NCI-H524 (cell line): Measurements from ENCODE around the gene ZBTB20.
"Not testable (repeated sequence)": the region's sequence is repeated elsewhere in the genome, so short reads cannot be mapped to it uniquely, and the experiment has no call there.

ENCODE experiments used
- DNase-seq, 2 experiments: peaks; one replicate each; lab custom pipeline; 2025; lab: John Stamatoyannopoulos, UW

Gene ZBTB20

DNA sequence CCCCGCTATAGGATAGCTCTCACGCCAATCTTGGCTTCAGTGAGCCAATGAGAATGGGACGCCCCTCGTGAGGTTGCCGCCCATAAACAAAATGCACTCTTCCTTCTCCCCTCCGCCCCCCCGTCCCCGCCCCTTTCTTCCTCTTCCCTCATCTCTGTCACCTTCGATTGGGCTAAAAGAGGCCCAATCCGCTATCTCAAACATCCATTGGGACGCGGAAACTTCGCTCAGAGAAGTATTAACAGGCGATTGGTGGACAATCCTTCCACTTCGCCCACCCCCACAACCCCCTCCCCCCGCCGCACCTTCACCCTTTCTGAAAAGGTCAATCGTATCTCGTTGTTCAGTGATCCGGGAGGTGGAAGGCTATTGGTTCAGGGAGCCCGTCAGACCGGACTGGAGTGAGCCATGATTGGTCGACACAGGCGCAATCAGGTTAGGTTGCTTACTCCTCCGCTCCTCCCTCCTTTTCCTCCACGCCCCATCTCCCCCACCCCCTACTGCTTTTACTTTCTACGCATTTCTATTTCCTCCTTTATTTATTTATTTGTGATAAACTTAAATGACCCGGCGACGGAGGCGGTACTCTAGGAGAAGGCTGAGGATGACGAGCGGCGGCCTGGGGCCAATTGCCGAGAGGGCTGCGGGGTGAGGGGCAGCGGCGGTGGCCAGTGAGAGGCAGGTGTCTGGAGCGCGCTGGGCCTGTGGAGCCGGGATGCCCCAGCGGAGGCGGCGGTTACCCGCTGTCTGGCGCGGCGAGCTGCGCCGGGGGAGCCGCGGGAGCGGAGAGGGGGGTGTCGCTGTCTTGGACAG is 447 bp upstream of the ZBTB20 start:
- DNase-seq = peak; percentile 100

DNA sequence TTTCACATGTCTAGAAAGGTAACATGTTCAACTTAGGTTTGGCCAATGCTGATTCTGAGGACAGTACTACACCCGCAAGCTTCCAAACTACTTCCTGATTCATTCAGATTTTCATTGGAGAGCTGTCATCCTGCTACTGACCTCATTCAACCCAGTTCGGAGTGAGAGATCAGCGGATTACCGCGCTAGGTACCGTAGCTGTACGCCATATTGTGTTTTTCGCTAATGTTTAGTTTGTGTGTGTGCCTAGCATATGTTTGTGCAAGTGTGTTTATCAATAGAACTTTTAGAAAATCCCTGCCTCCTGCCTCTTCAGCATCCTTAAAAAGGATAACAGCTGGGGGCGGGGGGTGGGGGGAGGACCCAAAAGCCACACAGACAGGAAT is 1.1 kb downstream of the ZBTB20 start:
- peak; percentile 74 to 84 for DNase-seq

DNA sequence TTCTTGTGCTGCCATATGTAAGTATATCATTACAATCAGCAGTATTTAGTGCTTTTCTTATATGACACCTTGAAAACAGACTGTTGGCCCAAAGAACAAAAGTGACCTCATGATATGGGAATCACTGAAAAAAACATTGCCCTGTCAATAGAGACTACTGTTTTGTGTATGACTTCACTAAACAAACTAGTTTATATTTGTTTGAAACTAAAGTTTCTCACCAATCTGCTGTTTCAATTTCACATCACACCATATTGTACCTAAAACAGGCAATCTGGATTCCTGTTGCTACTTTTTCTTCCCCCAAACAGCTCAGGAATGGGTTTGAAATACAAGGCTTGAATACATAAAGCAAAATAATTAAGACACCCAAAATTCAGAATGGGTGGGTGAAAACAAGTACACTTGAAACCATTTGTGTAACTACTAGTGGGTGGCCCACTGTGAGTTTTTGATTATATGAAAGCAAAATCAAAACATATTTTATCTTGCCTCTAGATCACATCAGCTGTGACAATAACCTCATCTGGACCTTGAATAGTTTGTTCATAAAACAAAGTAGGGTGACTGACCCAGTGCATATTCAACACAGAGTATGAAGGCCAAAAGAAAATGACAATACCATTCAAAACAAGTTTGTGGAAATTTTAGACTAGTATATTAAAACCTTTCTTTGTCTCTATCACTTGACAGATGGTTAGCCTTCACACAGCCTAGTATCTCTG is 5.9 kb downstream of the ZBTB20 start:
- DNase-seq = no peak

DNA sequence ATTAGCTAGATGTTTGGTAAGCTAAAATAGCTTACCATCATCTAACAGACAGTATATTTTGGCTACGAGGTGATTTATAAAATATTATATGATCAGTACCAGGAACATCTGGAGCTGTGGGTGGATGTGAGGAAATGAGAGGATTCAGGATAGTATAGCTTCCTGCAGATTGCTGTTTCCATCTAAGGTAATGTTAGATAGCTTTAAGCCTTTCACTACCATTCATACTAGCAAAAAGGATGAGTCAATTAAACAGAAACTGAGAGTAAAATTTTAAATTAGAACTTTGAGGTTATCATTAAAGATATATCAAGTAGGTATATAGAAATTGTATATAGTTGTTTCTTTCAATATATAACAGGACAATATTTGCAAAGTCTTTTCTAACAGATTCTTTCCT is 8.0 kb downstream of the ZBTB20 start:
- no peak for DNase-seq

- DNase-seq = no peak
Measured at GRCh38 chr3:115134648-115135347, 12.3 kb downstream of the ZBTB20 start.

DNA sequence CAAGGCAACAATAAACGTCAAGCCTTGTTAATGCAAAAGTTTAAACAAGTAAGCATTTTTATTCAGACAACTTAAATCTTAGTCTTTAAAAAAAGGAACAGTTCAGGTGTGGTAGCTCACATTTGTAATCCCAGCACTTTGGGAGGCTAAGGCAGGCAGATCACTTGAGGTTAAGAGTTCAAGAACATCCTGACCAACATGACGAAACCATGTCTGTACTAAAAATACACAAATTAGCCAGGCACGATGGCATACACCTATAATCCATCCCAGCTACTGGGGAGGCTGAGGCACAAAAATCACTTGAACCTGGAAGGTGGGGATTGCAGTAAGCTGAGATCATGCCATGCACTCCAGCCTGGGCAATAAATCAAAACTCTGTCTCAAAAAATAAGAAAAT is 19.9 kb downstream of the ZBTB20 start:
- no peak for DNase-seq

DNA sequence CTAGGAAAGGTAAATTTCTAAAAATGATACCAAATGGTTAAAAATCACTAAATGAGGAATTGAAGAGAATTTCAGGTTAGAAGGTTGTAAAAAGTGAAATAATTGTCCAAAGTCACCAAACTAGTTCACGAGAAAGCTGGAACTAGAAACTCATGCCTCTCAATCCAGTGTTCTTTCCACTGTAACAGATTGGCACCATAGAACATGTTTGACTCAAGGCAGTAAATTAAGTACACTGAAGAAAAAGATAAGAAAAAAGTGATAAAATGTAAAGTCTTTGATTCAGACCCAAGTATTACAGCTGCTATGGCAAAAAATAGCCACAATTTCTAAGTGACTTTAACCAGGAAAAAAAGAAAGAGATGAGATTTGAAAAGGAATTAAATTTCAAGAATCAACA is 26.5 kb downstream of the ZBTB20 start:
- DNase-seq = no peak

- no peak for DNase-seq
Measured at GRCh38 chr3:115113367-115113766, 33.7 kb downstream of the ZBTB20 start.

DNA sequence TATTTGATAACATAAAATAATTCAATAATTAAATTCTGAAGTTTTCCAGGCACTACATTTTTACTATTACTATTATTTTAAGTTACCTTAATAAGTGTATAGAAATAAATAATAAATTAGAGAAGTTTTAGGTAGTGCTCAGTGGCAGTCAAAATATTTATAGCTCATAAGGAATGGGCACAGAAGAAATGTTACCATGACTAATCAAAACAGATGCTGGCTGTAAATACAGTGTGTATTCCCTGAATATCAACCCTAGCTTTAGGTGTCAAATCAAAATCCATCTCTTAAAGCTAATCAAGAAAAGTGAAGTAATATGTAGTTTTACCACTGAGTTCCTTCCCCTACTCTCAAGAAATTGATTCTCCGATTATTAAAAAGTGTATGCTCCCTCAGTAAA is 35.5 kb downstream of the ZBTB20 start:
- DNase-seq = no peak

GRCh38 chr3:115110830-115111229 is 36.3 kb downstream of the ZBTB20 start:
- DNase-seq = no peak

DNA sequence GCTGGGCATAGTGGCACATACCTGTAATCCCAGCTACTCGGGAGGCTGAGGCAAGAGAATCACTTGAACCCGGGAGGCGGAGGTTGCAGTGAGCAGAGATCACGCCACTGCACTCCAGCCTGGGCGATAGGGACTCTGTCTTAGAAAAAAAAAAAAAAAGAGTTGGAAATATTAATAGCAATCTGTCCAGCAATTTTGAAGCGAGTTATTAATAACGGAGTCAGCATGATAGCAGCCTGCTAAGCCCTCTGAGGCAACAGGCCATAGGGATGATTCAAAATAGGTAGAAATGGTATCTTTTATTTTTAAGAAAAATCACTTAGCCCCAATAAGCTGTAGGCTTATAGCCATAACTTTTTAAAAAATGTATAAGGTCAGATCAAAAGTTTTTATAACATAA is 37.0 kb downstream of the ZBTB20 start:
- not testable (repeated sequence) for DNase-seq

DNA sequence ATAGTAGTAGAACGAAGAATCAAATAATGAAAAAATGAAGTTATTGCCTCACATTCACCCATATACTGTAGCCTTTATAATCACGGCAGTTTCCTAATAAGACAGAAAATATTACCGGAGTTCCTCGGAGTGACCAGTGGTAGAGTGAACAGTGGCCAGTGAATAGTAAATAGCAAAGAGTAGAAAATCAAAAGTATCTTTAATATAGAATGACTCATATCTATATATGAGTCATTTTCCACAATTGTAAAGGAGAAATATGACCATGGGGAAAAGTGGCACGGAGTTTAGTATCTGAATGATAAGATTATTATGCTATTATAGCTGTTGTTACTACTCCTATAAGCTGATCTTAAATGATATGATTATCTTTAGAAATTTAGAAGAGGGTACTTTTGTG is 38.5 kb downstream of the ZBTB20 start:
- DNase-seq = no peak

GRCh38 chr3:115102046-115102445 is 45.0 kb downstream of the ZBTB20 start:
- DNase-seq = no peak

DNA sequence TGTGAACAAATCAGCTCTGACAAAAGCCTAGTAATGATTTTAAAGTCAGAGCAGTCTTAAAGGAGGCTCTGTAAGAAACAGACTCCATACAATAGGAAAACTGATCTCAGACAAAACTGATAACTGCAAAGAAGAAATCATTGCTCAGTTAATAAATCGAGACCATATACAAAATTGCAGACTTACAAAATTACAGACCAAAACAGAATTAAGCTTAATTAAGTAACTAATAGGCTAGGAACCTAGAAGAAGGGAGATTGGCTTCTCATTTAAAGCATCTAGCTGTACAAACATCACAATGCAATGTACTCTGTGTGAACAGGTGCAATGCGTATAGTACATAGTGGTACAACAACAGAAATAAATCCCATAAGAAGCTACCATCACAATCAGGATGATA is 46.3 kb downstream of the ZBTB20 start:
- no peak for DNase-seq

GRCh38 chr3:115099986-115100571 is 47.0 kb downstream of the ZBTB20 start:
- DNase-seq = peak in 1 of 2 experiments; percentile 6

GRCh38 chr3:115099134-115099985 is 47.7 kb downstream of the ZBTB20 start:
- no peak for DNase-seq

- no peak for DNase-seq
Measured at GRCh38 chr3:115098354-115099073, 48.6 kb downstream of the ZBTB20 start.

GRCh38 chr3:115095236-115095635 is 51.9 kb downstream of the ZBTB20 start:
- no peak for DNase-seq

DNA sequence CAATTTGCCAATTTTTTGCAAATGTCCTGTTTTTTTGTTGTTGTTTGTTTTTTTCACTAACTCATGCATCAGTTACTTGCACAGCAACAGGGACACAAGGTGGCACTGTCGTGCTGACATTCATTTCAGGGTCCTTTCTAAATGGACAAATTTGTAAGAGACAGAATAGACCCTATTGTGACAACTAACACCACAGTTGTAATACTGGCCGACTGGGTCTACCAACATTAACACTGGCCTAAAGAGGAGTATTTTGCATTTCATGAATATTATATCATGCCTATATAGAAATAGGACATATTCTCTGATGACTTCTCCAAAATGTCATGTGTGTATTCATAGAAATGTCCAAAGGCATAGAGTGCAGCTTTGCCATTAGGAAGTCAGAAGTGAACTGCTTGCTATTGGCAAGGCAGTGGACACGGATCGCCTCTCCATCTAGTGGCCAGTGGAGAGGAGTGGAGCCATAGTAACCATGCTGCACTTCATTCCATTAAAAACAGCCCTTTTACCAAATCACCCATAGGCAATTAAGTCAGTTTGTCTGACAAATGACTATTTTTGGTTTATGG is 54.8 kb downstream of the ZBTB20 start:
- peak; percentile 52 to 77 for DNase-seq

GRCh38 chr3:115090712-115091111 is 56.4 kb downstream of the ZBTB20 start:
- no peak for DNase-seq

GRCh38 chr3:115089481-115089880 is 57.6 kb downstream of the ZBTB20 start:
- DNase-seq = no peak
